Caco-2 (cell line): ENCODE results near the gene EHF. TPM values are rescaled to one million over a fixed set of nuclear protein-coding genes. Genes with fewer than 3 reads are reported as not detected.

ENCODE experiments used
- BruUV-seq: library from RNA; stranded (reverse); fragments of 400-500 nt; replicated peaks from 2 replicates; lab custom pipeline; 2021; lab: Mats Ljungman, UMichigan
- CTCF ChIA-PET: fragments of 300-600 bp; sonication (Branson Sonifier 250); formaldehyde crosslinking; loops from one replicate; lab custom pipeline; 2022; ENCODE audit warnings: antibody characterized with exemption; lab: Charles Lee
- POLR2A ChIA-PET: fragments of 300-600 bp; sonication (Branson Sonifier 250); formaldehyde crosslinking; loops from one replicate; lab custom pipeline; 2022; ENCODE audit warnings: antibody characterized with exemption; lab: Charles Lee
- DNase-seq, 2 experiments: peaks; one replicate each; pipeline versions ENCODE4 v3.0.0 to v3.0.0-alpha.2; 2020 to 2022
- H3K27me3 ChIP-seq: replicated peaks from 2 replicates; pipeline ENCODE4 v1.6.0; 2011; ENCODE audit warnings: low read length; ENCODE audit not compliant: control insufficient read depth, insufficient read depth
- H3K36me3 ChIP-seq: 2 replicates; pipeline ENCODE4 v1.5.1; 2011; ENCODE audit warnings: low read length; ENCODE audit not compliant: control insufficient read depth, insufficient read depth
- H3K4me1 ChIP-seq: fragments of 250-450 bp; sonication (Bioruptor Pico); 2 replicates; pipeline ENCODE4 v1.5.1; 2020; ENCODE audit warnings: mild to moderate bottlenecking
- H3K4me3 ChIP-seq: 2 replicates; pipeline ENCODE4 v1.5.1; 2011; ENCODE audit warnings: low read depth, mild to moderate bottlenecking, control low read depth, low read length
- H3K9me3 ChIP-seq: fragments of 250-450 bp; sonication (Bioruptor Pico); 2 replicates; pipeline ENCODE4 v1.5.1; 2020; ENCODE audit warnings: mild to moderate bottlenecking, moderate library complexity
- H3K27ac Mint-ChIP-seq: one replicate; pipeline ENCODE4 v1.8.0; 2022; ENCODE audit warnings: mixed read lengths; ENCODE audit not compliant: unreplicated experiment
- H3K27me3 Mint-ChIP-seq: one replicate; pipeline ENCODE4 v1.8.0; 2022; ENCODE audit warnings: mixed read lengths; ENCODE audit not compliant: insufficient read depth, unreplicated experiment
- H3K36me3 Mint-ChIP-seq: one replicate; pipeline ENCODE4 v1.8.0; 2022; ENCODE audit warnings: mild to moderate bottlenecking, mixed read lengths; ENCODE audit not compliant: insufficient read depth, unreplicated experiment
- H3K4me1 Mint-ChIP-seq: one replicate; pipeline ENCODE4 v1.8.0; 2022; ENCODE audit warnings: low read depth, mixed read lengths; ENCODE audit not compliant: unreplicated experiment
- H3K4me3 Mint-ChIP-seq: one replicate; pipeline ENCODE4 v1.8.0; 2022; ENCODE audit warnings: mild to moderate bottlenecking, moderate library complexity, mixed read lengths; ENCODE audit not compliant: unreplicated experiment
- H3K9me3 Mint-ChIP-seq: one replicate; pipeline ENCODE4 v1.8.0; 2022; ENCODE audit warnings: mixed read lengths; ENCODE audit not compliant: unreplicated experiment
- CTCF ChIP-seq, 2 experiments: fragments of 200-600 bp in 1 of 2; IDR thresholded peaks; 1 replicate in 1 of 2; 2 replicates in 1 of 2; pipeline versions ENCODE4 v1.5.1 to v1.8.0; 2011 to 2022; ENCODE audit warnings: antibody characterized with exemption in 1 of 2, control low read depth in 1 of 2, inconsistent platforms in 1 of 2, low read depth in 1 of 2, low read length in 1 of 2, mild to moderate bottlenecking in 1 of 2, moderate library complexity in 1 of 2; ENCODE audit not compliant: insufficient read depth in 1 of 2, severe bottlenecking in 1 of 2, unreplicated experiment in 1 of 2
- intact Hi-C: fragments of 100-400 bp; cut with micrococcal nuclease; formaldehyde crosslinking; loops from one replicate; pipeline ENCODE4 v1.10.0; 2022; ENCODE audit not compliant: unreplicated experiment
- total RNA-seq: library from RNA; stranded (reverse); gene quantifications from 2 replicates; pipeline ENCODE4 v1.2.3, GENCODE V29; 2022

Gene EHF
- total RNA-seq, 1 experiment from 2014 or later, result 0.11 TPM

DNA sequence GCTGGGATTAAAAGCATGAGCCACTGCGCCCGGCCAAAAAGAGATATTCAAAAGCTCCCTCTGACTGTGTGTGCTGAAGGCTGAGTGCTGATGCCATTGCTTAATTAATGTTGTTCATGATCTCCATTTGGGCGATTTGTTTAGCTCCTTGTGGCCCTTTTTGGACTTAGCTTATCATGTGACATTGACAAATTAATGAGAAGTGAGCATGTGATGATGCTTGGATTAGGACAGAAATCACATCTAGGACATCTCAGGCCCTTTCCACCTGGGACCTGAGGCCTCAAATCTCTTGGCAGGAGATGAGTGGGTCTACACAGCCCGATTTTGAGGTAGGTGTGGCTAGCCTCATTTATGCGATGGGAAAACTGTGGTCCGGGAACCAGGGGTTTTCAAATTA is 10.4 kb downstream of the EHF start:
- Mint-ChIP-seq H3K27me3 (no peaks in the 10 kb centered on the region), H3K36me3 (no peaks in the 10 kb centered on the region), H3K9me3 (no peaks in the 10 kb centered on the region), H3K27ac (no peak overlapping the region), H3K4me3 (no peak overlapping the region), H3K4me1 (peaks cover 6% of the 10 kb centered on the region)
- no peak for TF ChIP-seq CTCF (IDR thresholded peaks at IDR 0.05; ENCODE audit: insufficient read depth in 1 of 2, low read depth in 1 of 2, low read length in 1 of 2, severe bottlenecking in 1 of 2, unreplicated experiment in 1 of 2)
- Histone ChIP-seq H3K4me1 (peaks cover 22% of the 10 kb centered on the region), H3K27me3 (no peaks in the 10 kb centered on the region), H3K9me3 (no peaks in the 10 kb centered on the region), H3K36me3 (no peaks in the 10 kb centered on the region), H3K4me3 (no peak overlapping the region)
- POLR2A ChIA-PET, result no interaction called here
- no TSS peak for BruUV-seq
- no peak for DNase-seq
- CTCF ChIA-PET, result no interaction called here
- intact Hi-C loops, result no loop called here

- peaks cover 6% of the 10 kb centered on the region for H3K4me1 Mint-ChIP-seq
- no peak for DNase-seq
- ChIA-PET CTCF (no interaction called here), POLR2A (no interaction called here)
- Histone ChIP-seq H3K9me3 (no peaks in the 10 kb centered on the region), H3K36me3 (no peaks in the 10 kb centered on the region), H3K4me1 (peaks cover 22% of the 10 kb centered on the region), H3K27me3 (no peaks in the 10 kb centered on the region), H3K4me3 (no peak overlapping the region)
- H3K27me3 Mint-ChIP-seq, result no peaks in the 10 kb centered on the region
- no peak overlapping the region for H3K27ac Mint-ChIP-seq
- no peak overlapping the region for H3K4me3 Mint-ChIP-seq
- intact Hi-C loops, result no loop called here
- H3K9me3 Mint-ChIP-seq, result no peaks in the 10 kb centered on the region
- TF ChIP-seq CTCF (IDR thresholded peaks at IDR 0.05; ENCODE audit: insufficient read depth in 1 of 2, low read depth in 1 of 2, low read length in 1 of 2, severe bottlenecking in 1 of 2, unreplicated experiment in 1 of 2), result no peak
- H3K36me3 Mint-ChIP-seq, result no peaks in the 10 kb centered on the region
- no TSS peak for BruUV-seq
These were observed 10.8 kb downstream of the EHF start for GRCh38 chr11:34631737-34632104.

DNA sequence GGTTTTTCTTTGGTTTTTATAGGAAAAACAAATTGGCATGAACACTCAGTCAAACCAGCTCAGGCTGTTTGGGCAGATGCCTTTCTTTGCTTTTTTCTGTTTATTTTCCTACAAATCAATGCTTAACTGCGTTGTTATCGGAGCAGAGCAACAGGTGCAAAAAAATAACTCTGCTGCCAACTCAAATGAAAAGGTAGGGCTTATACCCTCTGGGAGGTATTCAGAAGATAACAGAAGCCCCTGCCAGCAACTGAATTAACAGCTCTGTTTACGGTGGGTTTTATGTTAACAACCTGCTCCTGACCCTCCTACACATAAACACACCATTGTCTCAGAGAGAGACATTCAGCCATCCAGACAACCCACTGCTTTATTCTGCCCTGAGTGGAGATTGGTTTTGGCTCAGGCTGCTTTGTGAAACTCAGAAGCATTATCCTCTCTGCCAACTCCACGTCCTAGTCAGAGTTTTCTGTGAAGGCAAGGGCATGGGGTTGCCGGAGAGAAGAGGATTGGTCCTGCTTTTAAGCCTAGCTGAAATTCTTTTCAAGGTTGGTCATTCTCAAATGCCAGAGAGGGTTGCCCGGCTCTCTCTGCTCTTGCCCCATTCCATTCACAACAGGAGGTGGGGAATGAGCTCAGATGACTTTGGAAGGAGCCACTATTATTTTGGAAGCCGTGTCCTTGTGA is 11.4 kb downstream of the EHF start:
- Mint-ChIP-seq H3K4me3 (no peak overlapping the region), H3K4me1 (peaks cover 6% of the 10 kb centered on the region), H3K36me3 (no peaks in the 10 kb centered on the region), H3K9me3 (no peaks in the 10 kb centered on the region), H3K27ac (no peak overlapping the region), H3K27me3 (no peaks in the 10 kb centered on the region)
- POLR2A ChIA-PET, result no interaction called here
- CTCF ChIA-PET, result no interaction called here
- no peaks in the 10 kb centered on the region for H3K9me3 ChIP-seq
- BruUV-seq, result no TSS peak
- no peak for TF ChIP-seq CTCF (IDR thresholded peaks at IDR 0.05; ENCODE audit: insufficient read depth in 1 of 2, low read depth in 1 of 2, low read length in 1 of 2, severe bottlenecking in 1 of 2, unreplicated experiment in 1 of 2)
- no peaks in the 10 kb centered on the region for H3K27me3 ChIP-seq
- no peak for DNase-seq
- intact Hi-C loops, result no loop called here
- H3K4me3 ChIP-seq, result no peak overlapping the region
- no peaks in the 10 kb centered on the region for H3K36me3 ChIP-seq
- peaks cover 22% of the 10 kb centered on the region for H3K4me1 ChIP-seq
